Gastrocnemius medialis (tissue), 4 donors: Measurements from ENCODE around the gene TAOK1.

ENCODE experiments used
- CTCF ChIP-seq, 5 experiments: fragments of 450-650 bp in 3 of 5; fragments of 200-600 bp in 2 of 5; sonication (generic) in 2 of 5; IDR thresholded peaks in 4 of 5; conservative IDR thresholded peaks in 1 of 5; 1 replicate in 4 of 5; 2 replicates in 1 of 5; pipeline ENCODE4 v1.5.1; 2016 to 2019; ENCODE audit warnings: antibody characterized with exemption in 5 of 5, mild to moderate bottlenecking in 3 of 5, moderate library complexity in 3 of 5
- POLR2A ChIP-seq, 2 donors: fragments of 450-650 bp; IDR thresholded peaks; one replicate each; pipeline ENCODE4 v1.6.1; 2017; ENCODE audit warnings: antibody characterized with exemption in 2 of 2, mild to moderate bottlenecking in 2 of 2, moderate library complexity in 2 of 2

GRCh38 chr17:29396066-29396465 is 5.9 kb downstream of the TAOK1 start:
- TF ChIP-seq CTCF (IDR thresholded peaks at IDR 0.05 in 4 of 5, conservative IDR thresholded peaks at IDR 0.05 in 1 of 5) (no peak), POLR2A (IDR thresholded peaks at IDR 0.05) (no peak)
